Muscle layer of duodenum (tissue), 2 donors: ENCODE results near the gene UTP25.

Experiments used
- H3K27ac ChIP-seq: one replicate; pipeline ENCODE4 v1.7.0; 2013; ENCODE audit warnings: mild to moderate bottlenecking, low read length
- H3K27me3 ChIP-seq: one replicate; pipeline ENCODE4 v1.7.0; 2013; ENCODE audit warnings: low read depth, mild to moderate bottlenecking, control low read depth, low read length
- H3K36me3 ChIP-seq, 2 donors: one replicate each; pipeline ENCODE4 v1.7.0; 2013; ENCODE audit warnings: low read length in 2 of 2, control low read depth in 1 of 2, mild to moderate bottlenecking in 1 of 2; ENCODE audit not compliant: insufficient read depth in 2 of 2, control insufficient read depth in 1 of 2
- H3K4me1 ChIP-seq, 2 donors: one replicate each; pipeline ENCODE4 v1.7.0; 2013; ENCODE audit warnings: low read length in 2 of 2, mild to moderate bottlenecking in 2 of 2, control low read depth in 1 of 2, moderate library complexity in 1 of 2; ENCODE audit not compliant: insufficient read depth in 2 of 2, control insufficient read depth in 1 of 2
- H3K4me3 ChIP-seq, 2 donors: one replicate each; pipeline ENCODE4 v1.7.0; 2013; ENCODE audit warnings: low read length in 2 of 2, low read depth in 1 of 2, mild to moderate bottlenecking in 1 of 2
- H3K9me3 ChIP-seq, 2 donors: one replicate each; pipeline ENCODE4 v1.7.0; 2013; ENCODE audit warnings: low read length in 2 of 2, control low read depth in 1 of 2, mild to moderate bottlenecking in 1 of 2; ENCODE audit not compliant: control insufficient read depth in 1 of 2
- donor health status: healthy.

The UTP25 gene

DNA sequence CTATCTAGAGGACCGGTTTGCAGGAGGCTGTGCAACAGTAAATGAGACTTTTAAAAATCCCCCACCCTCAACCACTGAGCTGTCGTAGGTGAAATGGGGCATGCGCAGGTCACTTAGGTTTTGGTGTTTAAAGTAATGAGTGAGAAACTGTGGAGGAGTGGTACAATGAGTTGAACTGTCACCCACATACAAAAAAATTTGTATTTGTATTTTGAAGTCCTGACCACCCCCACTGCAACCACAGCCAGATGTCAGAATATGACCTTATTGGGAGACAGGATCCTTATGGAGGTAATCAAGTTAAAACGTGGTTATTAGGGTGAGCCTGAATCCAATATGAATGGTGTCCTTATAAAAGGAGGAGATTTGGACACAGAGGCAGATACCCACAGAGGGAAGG is 20.3 kb upstream of the UTP25 start:
- no peaks in the 10 kb centered on the region for H3K9me3 ChIP-seq
- no peak overlapping the region for H3K27ac ChIP-seq
- H3K36me3 ChIP-seq: no peaks in the 10 kb centered on the region
- no peak overlapping the region for H3K4me3 ChIP-seq
- H3K4me1 ChIP-seq: peaks cover 0 to 6% of the 10 kb centered on the region in 2 donors
- no peaks in the 10 kb centered on the region for H3K27me3 ChIP-seq

- H3K4me3 ChIP-seq: no peak overlapping the region
- peaks cover 0 to 6% of the 10 kb centered on the region in 2 donors for H3K4me1 ChIP-seq
- no peaks in the 10 kb centered on the region for H3K27me3 ChIP-seq
- no peak overlapping the region for H3K27ac ChIP-seq
- no peaks in the 10 kb centered on the region for H3K9me3 ChIP-seq
- H3K36me3 ChIP-seq: no peaks in the 10 kb centered on the region
Observed at GRCh38 chr1:209808059-209808581, 19.7 kb upstream of the UTP25 start.

- Histone ChIP-seq H3K4me3 (no peak overlapping the region), H3K9me3 (no peaks in the 10 kb centered on the region), H3K4me1 (peaks cover 0 to 6% of the 10 kb centered on the region in 2 donors), H3K36me3 (no peaks in the 10 kb centered on the region), H3K27ac (no peak overlapping the region), H3K27me3 (no peaks in the 10 kb centered on the region)
Observed at GRCh38 chr1:209809611-209810010, 18.2 kb upstream of the UTP25 start.

DNA sequence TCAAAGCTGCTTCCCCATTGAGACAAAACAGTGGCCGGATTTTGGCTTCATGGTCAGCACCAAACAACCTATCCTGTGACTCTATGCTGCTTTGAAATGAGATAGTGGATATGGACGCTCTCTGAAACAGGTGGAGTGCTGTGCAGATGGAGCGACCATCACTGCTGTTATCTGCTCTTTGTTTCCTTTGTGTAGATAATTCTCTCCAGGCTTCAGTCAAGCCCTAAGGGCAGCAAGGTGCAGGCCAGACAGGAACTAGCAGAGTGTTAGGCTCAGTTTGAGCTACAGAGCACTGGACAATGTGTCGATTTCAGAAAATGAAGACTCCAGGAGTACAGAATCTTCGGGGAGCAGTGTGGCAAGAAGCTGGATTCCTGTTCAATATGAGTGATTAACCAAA is 17.0 kb upstream of the UTP25 start:
- H3K27me3 ChIP-seq: no peaks in the 10 kb centered on the region
- H3K4me1 ChIP-seq: peaks cover 0 to 6% of the 10 kb centered on the region in 2 donors
- no peak overlapping the region for H3K4me3 ChIP-seq
- H3K27ac ChIP-seq: no peak overlapping the region
- no peaks in the 10 kb centered on the region for H3K36me3 ChIP-seq
- H3K9me3 ChIP-seq: no peaks in the 10 kb centered on the region

DNA sequence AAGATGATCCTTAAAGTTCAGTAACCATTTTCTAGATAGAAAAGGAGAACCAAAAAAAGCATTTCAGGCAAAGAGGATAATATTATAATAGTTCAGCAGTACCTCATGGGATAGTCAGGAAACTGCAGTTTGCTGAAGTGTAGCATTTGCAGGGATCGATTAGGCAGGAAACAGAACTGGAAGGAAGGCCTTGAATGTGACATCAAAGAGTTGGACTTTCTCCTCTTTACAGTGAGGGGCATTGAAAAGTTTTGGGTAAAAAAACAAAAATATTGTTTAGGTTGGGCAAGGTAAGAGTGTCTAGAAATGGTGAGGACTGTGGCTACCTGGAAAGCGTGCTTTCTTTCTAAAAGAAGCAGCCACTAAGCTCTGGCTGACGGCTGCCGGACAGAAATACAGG is 13.9 kb upstream of the UTP25 start:
- Histone ChIP-seq H3K36me3 (no peaks in the 10 kb centered on the region), H3K4me1 (no peaks in the 10 kb centered on the region), H3K27me3 (no peaks in the 10 kb centered on the region), H3K4me3 (no peak overlapping the region), H3K27ac (no peak overlapping the region), H3K9me3 (no peaks in the 10 kb centered on the region)

DNA sequence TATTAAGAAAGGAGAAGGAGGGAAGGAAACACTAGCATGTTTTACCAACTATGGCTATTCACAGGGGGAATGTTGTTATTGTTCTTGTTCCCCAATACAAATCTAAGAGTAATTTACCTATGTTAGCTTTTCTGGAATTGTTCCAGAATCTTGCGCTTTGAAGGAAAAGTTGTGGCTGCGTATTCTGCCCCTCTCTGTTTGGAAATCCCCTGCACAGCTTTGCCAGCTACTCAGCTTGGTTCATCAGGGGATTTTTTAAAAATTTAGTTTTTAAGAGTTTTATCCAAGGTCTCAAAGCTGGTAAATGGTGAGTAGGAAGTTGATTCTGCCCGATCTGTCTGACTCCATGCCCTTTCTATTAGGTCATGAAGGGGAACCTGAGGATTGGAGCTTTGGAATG is 12.3 kb upstream of the UTP25 start:
- H3K36me3 ChIP-seq: no peaks in the 10 kb centered on the region
- H3K27me3 ChIP-seq: no peaks in the 10 kb centered on the region
- no peak overlapping the region for H3K27ac ChIP-seq
- H3K9me3 ChIP-seq: no peaks in the 10 kb centered on the region
- H3K4me3 ChIP-seq: no peak overlapping the region
- H3K4me1 ChIP-seq: no peaks in the 10 kb centered on the region

DNA sequence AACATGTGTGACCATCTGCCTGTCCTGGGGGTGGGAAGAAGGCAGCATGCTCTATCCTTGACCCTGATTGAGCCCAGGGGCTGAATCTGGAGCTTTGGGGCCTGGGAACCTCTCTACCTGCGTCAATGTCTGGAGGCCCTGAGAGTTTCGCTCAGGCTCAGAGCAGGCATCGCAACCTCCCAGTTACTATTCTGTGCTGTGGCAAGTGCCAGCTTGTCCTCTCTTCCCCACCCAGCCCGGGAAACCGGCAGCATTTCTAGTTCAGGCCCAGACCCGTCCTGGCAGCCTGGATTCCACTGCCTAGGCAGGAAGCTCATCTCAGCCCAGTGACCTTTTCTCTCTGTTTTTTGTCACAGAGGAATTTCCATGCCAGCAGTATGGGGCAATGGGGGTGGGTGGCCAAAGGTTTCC is 11.8 kb upstream of the UTP25 start:
- no peaks in the 10 kb centered on the region for H3K4me1 ChIP-seq
- no peak overlapping the region for H3K27ac ChIP-seq
- H3K36me3 ChIP-seq: no peaks in the 10 kb centered on the region
- H3K9me3 ChIP-seq: no peaks in the 10 kb centered on the region
- no peak overlapping the region for H3K4me3 ChIP-seq
- no peaks in the 10 kb centered on the region for H3K27me3 ChIP-seq

DNA sequence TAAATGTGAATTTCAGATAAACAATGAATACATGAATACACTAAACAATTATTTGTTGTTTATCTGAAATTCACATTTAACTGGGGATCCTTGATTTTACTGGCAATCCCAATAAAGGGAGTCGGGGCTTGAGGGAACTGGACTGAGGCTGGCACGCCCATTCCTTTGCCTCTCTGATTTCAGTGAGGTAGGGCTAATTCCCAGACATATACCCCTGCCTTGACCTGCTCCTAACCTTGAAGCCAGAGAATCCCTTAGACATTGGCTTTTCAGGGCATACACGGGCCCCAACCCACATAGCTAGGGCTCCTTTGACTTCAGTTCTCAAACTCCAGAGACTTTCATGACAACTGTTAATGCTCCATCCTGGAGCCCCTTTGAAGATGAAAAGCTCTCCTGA is 10.8 kb upstream of the UTP25 start:
- Histone ChIP-seq H3K27me3 (no peaks in the 10 kb centered on the region), H3K4me1 (no peaks in the 10 kb centered on the region), H3K4me3 (no peak overlapping the region), H3K27ac (no peak overlapping the region), H3K36me3 (no peaks in the 10 kb centered on the region), H3K9me3 (no peaks in the 10 kb centered on the region)

DNA sequence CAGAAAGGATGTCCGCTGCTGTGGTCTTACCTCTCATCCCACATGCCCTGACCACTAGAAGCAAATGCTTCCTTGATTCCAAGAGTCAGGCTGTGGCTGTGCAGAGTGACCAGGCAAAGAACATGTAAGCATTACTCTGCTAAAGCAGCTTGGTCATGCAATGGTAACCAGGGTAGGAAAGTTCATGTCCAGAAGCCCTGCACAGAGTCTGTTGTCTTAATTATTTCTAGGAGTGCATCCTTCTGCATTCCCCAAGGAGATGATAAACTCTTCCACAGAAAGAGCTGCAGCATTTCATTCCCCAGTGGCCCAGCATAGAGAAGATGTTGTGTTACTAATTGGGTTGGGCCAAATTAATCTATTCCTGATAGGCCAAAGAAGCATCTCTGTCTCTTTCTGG is 10.1 kb upstream of the UTP25 start:
- H3K27me3 ChIP-seq: no peaks in the 10 kb centered on the region
- no peaks in the 10 kb centered on the region for H3K36me3 ChIP-seq
- no peaks in the 10 kb centered on the region for H3K4me1 ChIP-seq
- H3K9me3 ChIP-seq: no peaks in the 10 kb centered on the region
- no peak overlapping the region for H3K27ac ChIP-seq
- H3K4me3 ChIP-seq: no peak overlapping the region

GRCh38 chr1:209819058-209819457 is 8.7 kb upstream of the UTP25 start:
- Histone ChIP-seq H3K4me1 (no peaks in the 10 kb centered on the region), H3K27ac (no peak overlapping the region), H3K9me3 (no peaks in the 10 kb centered on the region), H3K4me3 (no peak overlapping the region), H3K27me3 (no peaks in the 10 kb centered on the region), H3K36me3 (no peaks in the 10 kb centered on the region)

DNA sequence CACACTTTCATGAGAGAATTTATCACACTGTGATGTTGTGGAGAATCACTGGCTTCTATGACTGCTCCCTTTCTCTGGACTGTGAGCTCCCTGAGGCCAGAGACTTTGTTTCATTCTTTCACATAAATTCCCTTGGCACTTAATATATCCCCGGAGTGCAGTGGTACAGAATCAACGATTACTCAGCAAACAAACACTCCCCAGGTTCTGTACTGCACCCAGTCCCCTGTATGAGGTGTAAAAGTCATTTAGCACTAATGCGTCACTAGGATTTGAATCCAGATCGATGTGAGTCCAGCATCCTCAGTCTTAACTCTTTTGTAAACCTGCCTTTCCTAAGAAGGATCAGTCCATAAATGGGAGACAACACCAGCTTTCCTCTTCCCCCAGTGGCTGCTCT is 6.8 kb upstream of the UTP25 start:
- no peaks in the 10 kb centered on the region for H3K36me3 ChIP-seq
- H3K27ac ChIP-seq: no peak overlapping the region
- H3K4me3 ChIP-seq: no peak overlapping the region
- no peaks in the 10 kb centered on the region for H3K9me3 ChIP-seq
- H3K4me1 ChIP-seq: no peaks in the 10 kb centered on the region
- no peaks in the 10 kb centered on the region for H3K27me3 ChIP-seq

GRCh38 chr1:209822706-209823105 is 5.1 kb upstream of the UTP25 start:
- no peak overlapping the region for H3K27ac ChIP-seq
- no peaks in the 10 kb centered on the region for H3K9me3 ChIP-seq
- no peaks in the 10 kb centered on the region for H3K36me3 ChIP-seq
- peaks cover 0 to 3% of the 10 kb centered on the region in 2 donors for H3K4me1 ChIP-seq
- H3K4me3 ChIP-seq: no peak overlapping the region
- H3K27me3 ChIP-seq: no peaks in the 10 kb centered on the region
